HepG2 (cell line): ENCODE measurements around the gene S100A8. TPM values are rescaled to one million over a fixed set of nuclear protein-coding genes. Genes with fewer than 3 reads are reported as not detected.

Experiments used
- ATAC-seq: fragments of 200-7000 bp; cut with Tn5 transposase; 3 replicates; pipeline ENCODE4 v1.9.1; 2020; ENCODE audit warnings: mild to moderate bottlenecking, moderate library complexity
- BruUV-seq: library from RNA; stranded (reverse); fragments of 400-500 nt; replicated peaks from 2 replicates; lab custom pipeline; 2021; lab: Mats Ljungman, UMichigan
- CTCF ChIA-PET: fragments of 300-600 bp; formaldehyde crosslinking; extraction: SDS; loops from one replicate; lab custom pipeline; 2021; ENCODE audit warnings: low total read pairs, inconsistent platforms, low intra/inter-chr PET ratio; lab: Yijun Ruan, JAX
- POLR2A ChIA-PET: fragments of 350-600 bp; sonication (Branson Sonifier 250); formaldehyde crosslinking; loops from one replicate; lab custom pipeline; 2020; ENCODE audit warnings: antibody characterized with exemption, inconsistent platforms; lab: Yijun Ruan, JAX
- DNase-seq: peaks from one replicate; pipeline ENCODE4 v3.0.0-alpha.2; 2015; ENCODE audit warnings: low spot score
- FAIRE-seq: peaks from 3 replicates; lab custom pipeline; 2011; peaks lifted over from hg19 to GRCh38; lab: Jason Lieb, UNC
- H2AFZ ChIP-seq: one replicate; pipeline ENCODE4 v1.6.1; 2011; ENCODE audit warnings: low read length, inconsistent platforms
- H3K27ac ChIP-seq: fragments of 300-600 bp; 3 replicates; pipeline ENCODE4 v1.8.0; 2011; ENCODE audit warnings: mixed run types, mild to moderate bottlenecking, mixed read lengths, low read length, inconsistent platforms; ENCODE audit not compliant: insufficient read depth; ENCODE audit errors: extremely low read length
- H3K27me3 ChIP-seq, 2 experiments: fragments of 200-600 bp in 1 of 2; 2 replicates in 1 of 2; 3 replicates in 1 of 2; pipeline versions ENCODE4 v1.6.0 to v1.8.0; 2011; ENCODE audit warnings: low read length in 2 of 2, mild to moderate bottlenecking in 2 of 2, moderate library complexity in 2 of 2, inconsistent platforms in 1 of 2; ENCODE audit not compliant: insufficient read depth in 2 of 2, control insufficient read depth in 1 of 2
- H3K36me3 ChIP-seq, 2 experiments: fragments of 200-600 bp in 1 of 2; replicated peaks in 1 of 2; 2 replicates in 1 of 2; 3 replicates in 1 of 2; pipeline versions ENCODE4 v1.5.1 to v1.8.0; 2011; ENCODE audit warnings: low read length in 2 of 2, inconsistent platforms in 1 of 2; ENCODE audit not compliant: insufficient read depth in 2 of 2, control insufficient read depth in 1 of 2
- H3K4me1 ChIP-seq: 2 replicates; pipeline ENCODE4 v1.5.1; 2012; ENCODE audit warnings: low read length, inconsistent platforms; ENCODE audit not compliant: insufficient read depth
- H3K4me2 ChIP-seq: 2 replicates; pipeline ENCODE4 v1.6.0; 2011; ENCODE audit warnings: low read depth, low read length, inconsistent platforms
- H3K4me3 ChIP-seq, 3 experiments: fragments of 200-600 bp in 1 of 3; sonication (generic), shearing (Covaris generic) in 1 of 3; replicated peaks in 1 of 3; 2 replicates each; pipeline ENCODE4 v1.5.1; 2011 to 2016; ENCODE audit warnings: low read length in 3 of 3, inconsistent platforms in 2 of 3, low read depth in 2 of 3, mild to moderate bottlenecking in 2 of 3, control low read depth in 1 of 3, mixed read lengths in 1 of 3; ENCODE audit not compliant: insufficient read depth in 1 of 3
- H3K79me2 ChIP-seq: one replicate; pipeline ENCODE4 v1.6.1; 2011; ENCODE audit warnings: low read length, inconsistent platforms; ENCODE audit not compliant: insufficient read depth
- H3K9ac ChIP-seq: 2 replicates; pipeline ENCODE4 v1.6.0; 2011; ENCODE audit warnings: mild to moderate bottlenecking, low read depth, low read length, inconsistent platforms; ENCODE audit not compliant: insufficient read depth
- H3K9me3 ChIP-seq: 2 replicates; pipeline ENCODE4 v1.5.1; 2012; ENCODE audit warnings: mild to moderate bottlenecking, low read length
- H4K20me1 ChIP-seq: 2 replicates; pipeline ENCODE4 v1.6.0; 2011; ENCODE audit warnings: inconsistent platforms, mild to moderate bottlenecking, low read length, moderate library complexity; ENCODE audit not compliant: insufficient read depth
- CSRNP2 ChIP-seq: sonication (generic); formaldehyde crosslinking; conservative IDR thresholded peaks from 2 replicates; pipeline ENCODE4 v1.8.0; 2022; ENCODE audit warnings: low read depth, missing genetic modification reagents
- EEA1 ChIP-seq: sonication (generic); formaldehyde crosslinking; IDR thresholded peaks from 2 replicates; pipeline ENCODE4 v1.5.1; 2020; ENCODE audit warnings: mild to moderate bottlenecking, missing genetic modification reagents, borderline replicate concordance
- GZF1 ChIP-seq: sonication (generic); formaldehyde crosslinking; IDR thresholded peaks from 2 replicates; pipeline ENCODE4 v1.5.1; 2020; ENCODE audit warnings: mild to moderate bottlenecking, missing genetic modification reagents
- HHEX ChIP-seq: IDR thresholded peaks from 2 replicates; pipeline ENCODE4 v1.6.1; 2016; ENCODE audit warnings: control low read depth
- NPAS2 ChIP-seq: sonication (generic); formaldehyde crosslinking; IDR thresholded peaks from 2 replicates; pipeline ENCODE4 v1.8.0; 2022; ENCODE audit warnings: mild to moderate bottlenecking, missing genetic modification reagents, borderline replicate concordance
- REXO4 ChIP-seq: sonication (generic); formaldehyde crosslinking; IDR thresholded peaks from 2 replicates; pipeline ENCODE4 v1.8.0; 2022; ENCODE audit warnings: missing genetic modification reagents, mild to moderate bottlenecking, borderline replicate concordance
- SP140L ChIP-seq: sonication (generic); formaldehyde crosslinking; IDR thresholded peaks from 2 replicates; pipeline ENCODE4 v1.4.0; 2020; ENCODE audit warnings: missing genetic modification reagents, borderline replicate concordance
- SRSF4 ChIP-seq: fragments of 200-400 bp; formaldehyde crosslinking; IDR thresholded peaks from one replicate; pipeline ENCODE4 v1.6.1; 2018; ENCODE audit warnings: mild to moderate bottlenecking, low read depth, low read length, moderate library complexity; ENCODE audit not compliant: poor library complexity, severe bottlenecking
- ZNF12 ChIP-seq: sonication (generic); formaldehyde crosslinking; IDR thresholded peaks from 2 replicates; pipeline ENCODE4 v1.5.0; 2020; ENCODE audit warnings: missing genetic modification reagents
- ZNF225 ChIP-seq: sonication (generic); formaldehyde crosslinking; IDR thresholded peaks from 2 replicates; pipeline ENCODE4 v1.4.0; 2020; ENCODE audit warnings: mild to moderate bottlenecking, missing genetic modification reagents
- ZNF282 ChIP-seq: fragments of 450-650 bp; IDR thresholded peaks from 2 replicates; pipeline ENCODE4 v1.6.1; 2018; ENCODE audit not compliant: partially characterized antibody
- ZNF33B ChIP-seq: sonication (generic); formaldehyde crosslinking; IDR thresholded peaks from 2 replicates; pipeline ENCODE4 v1.5.1; 2020; ENCODE audit warnings: mild to moderate bottlenecking, missing genetic modification reagents
- ZNF607 ChIP-seq: sonication (generic); formaldehyde crosslinking; IDR thresholded peaks from 2 replicates; pipeline ENCODE4 v1.5.1; 2020; ENCODE audit warnings: missing genetic modification reagents, mild to moderate bottlenecking, borderline replicate concordance
- ZNF747 ChIP-seq: sonication (generic); formaldehyde crosslinking; IDR thresholded peaks from 2 replicates; pipeline ENCODE4 v1.8.1; 2023; ENCODE audit warnings: missing genetic modification reagents, mild to moderate bottlenecking, borderline replicate concordance
- ZNF768 ChIP-seq: sonication (generic); formaldehyde crosslinking; IDR thresholded peaks from 2 replicates; pipeline ENCODE4 v1.4.0; 2020; ENCODE audit warnings: missing genetic modification reagents
- ZNF772 ChIP-seq: sonication (generic); formaldehyde crosslinking; IDR thresholded peaks from 2 replicates; pipeline ENCODE4 v1.5.0; 2020; ENCODE audit warnings: mild to moderate bottlenecking, missing genetic modification reagents
- WGBS: methylation state at CpG from one replicate; pipeline ENCODE4 v1.1.6; 2017; ENCODE audit warnings: low lambda C conversion rate; 5-methylcytosine and 5-hydroxymethylcytosine counted together
- in situ Hi-C: cut with HindIII; loops from 2 replicates; pipeline ENCODE4 v1.10.0; 2017; ENCODE audit warnings: low pct_unique_long_range_greater_than_20kb; ENCODE audit not compliant: extremely low pct_ligation_motif_present
- intact Hi-C: fragments of 100-400 bp; cut with micrococcal nuclease; formaldehyde crosslinking; loops from one replicate; pipeline ENCODE4 v1.10.0; 2022; ENCODE audit not compliant: unreplicated experiment
- polyA plus RNA-seq, 8 experiments: library from polyadenylated mRNA; depleted of rRNA in 3 of 8; stranded (reverse) in 7 of 8; unstranded in 1 of 8; fragments of >200 nt; fragmentation: Illumina TruSeq in 4 of 8; extraction: Trizol in 4 of 8; gene quantifications; 2 replicates each; pipeline versions ENCODE4 v1.2.1 to v1.2.3, GENCODE V29; 2011 to 2016; ENCODE audit warnings: low read depth in 4 of 8, missing spikeins in 1 of 8, mixed read lengths in 1 of 8; ENCODE audit not compliant: insufficient read depth in 1 of 8
- total RNA-seq, 5 experiments: library from RNA; depleted of rRNA; stranded (reverse); fragments of >200 nt; fragmentation: Illumina TruSeq; extraction: Trizol; gene quantifications; 2 replicates each; pipeline ENCODE4 v1.2.3, GENCODE V29; 2016; ENCODE audit warnings: low read depth in 1 of 5

The S100A8 gene
- total and polyA plus RNA-seq, 2 of the 13 experiments (the other 11 are each of a cell fraction or from before 2014, with no cell fraction given): not detected

- no peak for ATAC-seq
- no peak for TF ChIP-seq SRSF4
- no peak for TF ChIP-seq GZF1 (CRISPR knock-in tag)
- TF ChIP-seq ZNF768 (CRISPR knock-in tag): no peak
- no peak for TF ChIP-seq ZNF607 (CRISPR knock-in tag)
- no peak for TF ChIP-seq NPAS2 (CRISPR knock-in tag)
- no peak for TF ChIP-seq ZNF772 (CRISPR knock-in tag)
- no peak for TF ChIP-seq ZNF12
- no peak for TF ChIP-seq HHEX (CRISPR knock-in tag)
- no peak for TF ChIP-seq ZNF33B
- no peak for TF ChIP-seq ZNF282
- no peak for TF ChIP-seq REXO4 (CRISPR knock-in tag)
- no peak for TF ChIP-seq ZNF225
- no peak for TF ChIP-seq CSRNP2 (CRISPR knock-in tag)
- TF ChIP-seq EEA1 (CRISPR knock-in tag): no peak
- no peak for TF ChIP-seq ZNF747 (CRISPR knock-in tag)
- TF ChIP-seq SP140L (CRISPR knock-in tag): no peak
- WGBS: 71% methylated on average over 4 of the region's 6 CpGs
- H3K4me3 ChIP-seq: no peak overlapping the region
- FAIRE-seq: no peak
- in situ Hi-C loops (no loop called here), intact Hi-C loops (no loop called here)
- H3K36me3 ChIP-seq: no peaks in the 10 kb centered on the region
- no peak for DNase-seq
- no peaks in the 10 kb centered on the region for H4K20me1 ChIP-seq
- ChIA-PET POLR2A (no interaction called here), CTCF (no interaction called here)
- no peak overlapping the region for H3K4me2 ChIP-seq
- H3K27me3 ChIP-seq: no peaks in the 10 kb centered on the region; a peak in 1 of 5 replicates
- no peaks in the 10 kb centered on the region for H3K9me3 ChIP-seq
- H3K9ac ChIP-seq: no peak overlapping the region
- no TSS peak for BruUV-seq
- 0 out of 2 replicates have a peak, but pooled peaks cover 5% of the 10 kb centered on the region for H3K4me1 ChIP-seq
- no peak overlapping the region for H2AFZ ChIP-seq
- H3K79me2 ChIP-seq: no peaks in the 10 kb centered on the region
- no peak overlapping the region for H3K27ac ChIP-seq
Measured at GRCh38 chr1:153359241-153359640, 31.6 kb downstream of the S100A8 start.
